ENCODE measurements around the gene CYP21A2. TPM values are rescaled to one million over a fixed set of nuclear protein-coding genes. Genes with fewer than 3 reads are reported as not detected.
A peak's percentile ranks its signal among the peaks of the same experiment; 100 is the strongest.

Gene CYP21A2
- total RNA-seq, 2 donors from 2014 or later = 0.35 TPM; not detected in 1

GRCh38 chr6:32088487-32089049 lies 50.4 kb downstream of the CYP21A2 start:
- peak overlapping the region; percentile 31 for H3K4me3 Mint-ChIP-seq
- no peak for DNase-seq

GRCh38 chr6:32089082-32089828 lies 51.0 kb downstream of the CYP21A2 start:
- Mint-ChIP-seq H3K27me3 (ENCODE audit: insufficient read depth) (peaks cover 52% of the 10 kb centered on the region), H3K4me3 (no peak overlapping the region)
- 86 to 91% methylated on average over 7 to 10 of the region's 10 CpGs for WGBS, 2 experiments (ENCODE audit: insufficient coverage in 1 of 2, insufficient read length in 1 of 2)

More at GRCh38 chr6:32088487-32089049, 50.4 kb downstream of the CYP21A2 start:
- peaks cover 7% of the 10 kb centered on the region for H3K4me1 ChIP-seq (ENCODE audit: control insufficient read depth, insufficient read depth, low read length)
- Mint-ChIP-seq H3K27ac (no peak overlapping the region), H3K9me3 (no peaks in the 10 kb centered on the region), H3K4me1 (peaks cover 14% of the 10 kb centered on the region), H3K36me3 (ENCODE audit: low read depth) (no peaks in the 10 kb centered on the region), H3K27me3 (ENCODE audit: insufficient read depth) (peaks cover 56% of the 10 kb centered on the region)
- no peaks in the 10 kb centered on the region for H3K36me3 ChIP-seq (ENCODE audit: control insufficient read depth, insufficient read depth, low read length)
- no peak overlapping the region for H3K27ac ChIP-seq (ENCODE audit: low read depth, low read length)
- no peaks in the 10 kb centered on the region for H3K9me3 ChIP-seq (ENCODE audit: control insufficient read depth, low read length)
- TF ChIP-seq CTCF (conservative IDR thresholded peaks at IDR 0.05) = no peak
- H3K9ac ChIP-seq (ENCODE audit: extremely low read depth, low read length, poor library complexity, severe bottlenecking) = no peak overlapping the region
- 87 to 92% methylated on average over 12 to 14 of the region's 14 CpGs for WGBS, 2 experiments (ENCODE audit: insufficient coverage in 1 of 2, insufficient read length in 1 of 2)
- peaks cover 36% of the 10 kb centered on the region for H3K27me3 ChIP-seq (ENCODE audit: control insufficient read depth, insufficient read depth, low read length, poor library complexity, severe bottlenecking)
- H3K4me3 ChIP-seq (ENCODE audit: low read length) = no peak overlapping the region

More at GRCh38 chr6:32089082-32089828, 51.0 kb downstream of the CYP21A2 start:
- Mint-ChIP-seq H3K36me3 (ENCODE audit: low read depth) (no peaks in the 10 kb centered on the region), H3K4me1 (peaks cover 14% of the 10 kb centered on the region), H3K27ac (no peak overlapping the region), H3K9me3 (no peaks in the 10 kb centered on the region)
- Histone ChIP-seq H3K4me3 (ENCODE audit: low read length) (no peak overlapping the region), H3K36me3 (ENCODE audit: control insufficient read depth, insufficient read depth, low read length) (no peaks in the 10 kb centered on the region), H3K27ac (ENCODE audit: low read depth, low read length) (no peak overlapping the region), H3K27me3 (ENCODE audit: control insufficient read depth, insufficient read depth, low read length, poor library complexity, severe bottlenecking) (peaks cover 38% of the 10 kb centered on the region), H3K4me1 (ENCODE audit: control insufficient read depth, insufficient read depth, low read length) (peaks cover 7% of the 10 kb centered on the region), H3K9ac (ENCODE audit: extremely low read depth, low read length, poor library complexity, severe bottlenecking) (no peak overlapping the region), H3K9me3 (ENCODE audit: control insufficient read depth, low read length) (no peaks in the 10 kb centered on the region)
- no peak for TF ChIP-seq CTCF (conservative IDR thresholded peaks at IDR 0.05)
- no peak for DNase-seq

Other genes starting within 250 kb of the CYP21A2 start
- gene VARS1, start 242.7 kb upstream of the CYP21A2 start, total RNA-seq = 10 to 100 TPM; 81.4 to 83.1 TPM
- 100 to 1,000 TPM; 106 to 119 TPM for gene LSM2, start 231.4 kb upstream of the CYP21A2 start, total RNA-seq
- 1 to 10 TPM; 1.2 to 1.5 TPM for gene HSPA1L, start 223.1 kb upstream of the CYP21A2 start, total RNA-seq
- gene HSPA1A, start 222.9 kb upstream of the CYP21A2 start, total RNA-seq = 10 to 100 TPM; 53.1 to 62.6 TPM
- 10 to 100 TPM; 61.8 to 83.9 TPM for gene HSPA1B, start 210.7 kb upstream of the CYP21A2 start, total RNA-seq
- 10 to 100 TPM; 42.4 to 50.7 TPM for gene NEU1, start 175.6 kb upstream of the CYP21A2 start, total RNA-seq
- gene SLC44A4, start 159.4 kb upstream of the CYP21A2 start, total RNA-seq = 1 to 10 TPM; 1.3 to 3.6 TPM
- 100 to 1,000 TPM; 113 to 121 TPM for gene EHMT2, start 140.7 kb upstream of the CYP21A2 start, total RNA-seq
- gene ZBTB12, start 136.3 kb upstream of the CYP21A2 start, total RNA-seq = 10 to 100 TPM; 25.4 to 29.9 TPM
- gene C2, start 110.7 kb upstream of the CYP21A2 start, total RNA-seq = 1 to 10 TPM in 1 of 2 donors, under 1 TPM in 1; 0.29 to 1.0 TPM
- gene CFB, start 92.3 kb upstream of the CYP21A2 start, total RNA-seq = under 1 TPM; 0.51 to 0.66 TPM
- 100 to 1,000 TPM in 1 of 2 donors, 10 to 100 TPM in 1; 90.3 to 132 TPM for gene NELFE, start 79.4 kb upstream of the CYP21A2 start, total RNA-seq
- 100 to 1,000 TPM in 1 of 2 donors, 10 to 100 TPM in 1; 95.8 to 103 TPM for gene SKIC2, start 79.2 kb upstream of the CYP21A2 start, total RNA-seq
- gene DXO, start 66.3 kb upstream of the CYP21A2 start, total RNA-seq = 10 to 100 TPM; 19.2 to 22.3 TPM
- 1 to 10 TPM; 4.5 to 6.2 TPM for gene C4A, start 56.4 kb upstream of the CYP21A2 start, total RNA-seq
- gene C4B, start 23.6 kb upstream of the CYP21A2 start, total RNA-seq = 1 to 10 TPM; 3.7 to 5.5 TPM
- 1 to 10 TPM; 4.0 to 9.3 TPM for gene TNXB, start 70.9 kb downstream of the CYP21A2 start, total RNA-seq
- 10 to 100 TPM; 54.5 to 60.3 TPM for gene ATF6B, start 89.8 kb downstream of the CYP21A2 start, total RNA-seq
- gene FKBPL, start 91.9 kb downstream of the CYP21A2 start, total RNA-seq = 1 to 10 TPM; 9.2 to 9.6 TPM
- gene PRRT1, start 113.5 kb downstream of the CYP21A2 start, total RNA-seq = 1 to 10 TPM; 2.0 to 3.0 TPM
- gene PPT2, start 115.7 kb downstream of the CYP21A2 start, total RNA-seq = 10 to 100 TPM; 51.1 to 65.3 TPM
- 10 to 100 TPM; 27.9 to 39.6 TPM for gene EGFL8, start 126.2 kb downstream of the CYP21A2 start, total RNA-seq
- gene AGPAT1, start 137.7 kb downstream of the CYP21A2 start, total RNA-seq = 100 to 1,000 TPM; 124 to 147 TPM
- gene RNF5, start 140.0 kb downstream of the CYP21A2 start, total RNA-seq = 10 to 100 TPM; 68.0 to 71.3 TPM
- gene AGER, start 145.8 kb downstream of the CYP21A2 start, total RNA-seq = 10 to 100 TPM; 29.8 to 35.2 TPM
- 100 to 1,000 TPM; 246 to 263 TPM for gene PBX2, start 151.8 kb downstream of the CYP21A2 start, total RNA-seq
- 10 to 100 TPM; 12.9 to 25.0 TPM for gene GPSM3, start 154.2 kb downstream of the CYP21A2 start, total RNA-seq
- 1 to 10 TPM; 2.1 to 2.5 TPM for gene NOTCH4, start 185.7 kb downstream of the CYP21A2 start, total RNA-seq

All from endodermal cell (in vitro differentiated cells).